Heart left ventricle (tissue), 16 donors: ENCODE data around the gene TXNDC16. TPM values are rescaled to one million over a fixed set of nuclear protein-coding genes. Genes with fewer than 3 reads are reported as not detected.

Source experiments
- ATAC-seq, 4 donors: fragments of 200-7000 bp; cut with Tn5 transposase; one replicate each; pipeline ENCODE4 v1.9.1; 2020 to 2022; ENCODE audit warnings: moderate library complexity in 4 of 4, mild to moderate bottlenecking in 3 of 4, moderate number of reproducible peaks in 1 of 4
- DNase-seq, 5 donors: peaks; one replicate each; pipeline ENCODE4 v3.0.0-alpha.2; 2020
- H3K27ac ChIP-seq, 12 donors: fragments of 200-600 bp; sonication (generic) in 4 of 12; one replicate each; pipeline versions ENCODE4 v1.5.0 to v1.8.0; 2016 to 2022; ENCODE audit warnings: mild to moderate bottlenecking in 2 of 12
- H3K27me3 ChIP-seq, 9 donors: fragments of 200-600 bp; sonication (generic) in 2 of 9; one replicate each; pipeline versions ENCODE4 v1.5.1 to v1.8.0; 2016 to 2022; ENCODE audit warnings: mild to moderate bottlenecking in 3 of 9
- H3K36me3 ChIP-seq, 9 donors: fragments of 200-600 bp; sonication (generic) in 2 of 9; one replicate each; pipeline versions ENCODE4 v1.5.0 to v1.8.0; 2018 to 2022; ENCODE audit warnings: mild to moderate bottlenecking in 2 of 9
- H3K4me1 ChIP-seq, 12 donors: fragments of 200-600 bp; sonication (generic) in 4 of 12; one replicate each; pipeline versions ENCODE4 v1.5.0 to v1.8.0; 2016 to 2022; ENCODE audit warnings: mild to moderate bottlenecking in 3 of 12
- H3K4me3 ChIP-seq, 12 donors: fragments of 200-600 bp; sonication (generic) in 4 of 12; one replicate each; pipeline versions ENCODE4 v1.5.0 to v1.8.0; 2017 to 2022; ENCODE audit warnings: mild to moderate bottlenecking in 9 of 12, moderate library complexity in 4 of 12
- H3K9me3 ChIP-seq, 12 donors: fragments of 200-600 bp; sonication (generic) in 4 of 12; one replicate each; pipeline versions ENCODE4 v1.5.0 to v1.8.0; 2016 to 2022; ENCODE audit warnings: mild to moderate bottlenecking in 1 of 12
- CTCF ChIP-seq, 12 donors: fragments of 200-600 bp; sonication (generic) in 4 of 12; IDR thresholded peaks; one replicate each; pipeline versions ENCODE4 v1.5.0 to v1.8.0; 2018 to 2022; ENCODE audit warnings: antibody characterized with exemption in 12 of 12, mild to moderate bottlenecking in 5 of 12
- POLR2A ChIP-seq, 2 donors: fragments of 450-650 bp; IDR thresholded peaks; one replicate each; pipeline ENCODE4 v1.6.1; 2017; ENCODE audit warnings: antibody characterized with exemption in 2 of 2, mild to moderate bottlenecking in 2 of 2, moderate library complexity in 2 of 2
- WGBS, 4 donors: extraction: QIAGEN DNeasy Blood & Tissue Kit in 2 of 4; methylation state at CpG; one replicate each; pipeline versions ENCODE4 v1.1.5 to v1.1.7; 2013 to 2018; 5-methylcytosine and 5-hydroxymethylcytosine counted together
- intact Hi-C, 10 donors: fragments of 100-400 bp; cut with DNase I; formaldehyde crosslinking; loops; one replicate each; pipeline versions ENCODE4 v1.11.1 to v1.14.2; 2022
- polyA plus RNA-seq, 2 donors: library from polyadenylated mRNA; stranded (reverse); fragments of 200-250 nt; gene quantifications; one replicate each; pipeline ENCODE4 v1.2.3, GENCODE V29; 2013
- total RNA-seq, 9 donors: library from RNA; depleted of rRNA in 2 of 9; stranded (reverse); fragments of >200 nt in 2 of 9; fragmentation: NEBNext Ultra II Directional in 3 of 9; extraction: Animal tissue kit (Norgen Biotek cat#: 25700) in 3 of 9; gene quantifications; one replicate each; pipeline versions ENCODE4 v1.1.0 to v1.2.4, GENCODE V29; 2016 to 2023
- donor health status: ischemic (EF 13 %, LVEDD 7.1; RV severe dilation, severe dysfunction).
- donor health status: healthy with polysubstance abuse.
- donor health status: DM: no; HTN: yes; CAD: no.
- donor health status: DM: no; HTN: no; CAD: no.
- donor health status: ischemic (EF 25% LVEDD 6.9; RV normal size, moderate dysfunction).
- donor health status: ischemic (EF 25% LVEDD 5.7; RV mildly dilated, moderate dysfunction).
- donor health status: healthy.
- donor health status: DM: yes; HTN: yes; CAD: no.
- donor health status: ischemic (EF 35%, LVEDD 5.7; RV mildly dilated, moderate dysfunction).
- donor health status: nonischemic (EF 11% LVEDD 7.7; RV severe dilation, severe dysfunction).
- donor health status: DM: yes; HTN: yes; CAD: no.
- donor health status: PGD.
- donor health status: ischemic (EF 29% LVEDD 5.4; RV normal size, mild dysfunction).
- donor health status: nonischemic (EF 23%, LVEDD 6.1; RV moderate dilation, normal function).

TXNDC16 gene
- total and polyA plus RNA-seq, 11 donors, result 0.72 to 7.1 (median 3.9) TPM

- Histone ChIP-seq H3K27ac (no peak overlapping the region), H3K9me3 (peaks cover 0 to 3% (median 0%) of the 10 kb centered on the region in 12 donors), H3K27me3 (no peaks in the 10 kb centered on the region), H3K4me1 (no peaks in the 10 kb centered on the region), H3K36me3 (peaks cover 0 to 27% (median 7%) of the 10 kb centered on the region in 9 donors), H3K4me3 (no peak overlapping the region)
- intact Hi-C loops, result no loop called here
- DNase-seq (no peak), ATAC-seq (no peak)
- TF ChIP-seq POLR2A (IDR thresholded peaks at IDR 0.05) (no peak), CTCF (IDR thresholded peaks at IDR 0.05) (no peak)
Observed at GRCh38 chr14:52443506-52443905, 108.8 kb downstream of the TXNDC16 start.

GRCh38 chr14:52442602-52443001 is 109.7 kb downstream of the TXNDC16 start:
- Histone ChIP-seq H3K4me1 (no peaks in the 10 kb centered on the region), H3K9me3 (no peaks in the 10 kb centered on the region), H3K36me3 (peaks cover 0 to 32% (median 7%) of the 10 kb centered on the region in 9 donors), H3K27me3 (no peaks in the 10 kb centered on the region), H3K27ac (no peak overlapping the region), H3K4me3 (no peak overlapping the region)
- DNase-seq, result no peak
- intact Hi-C loops, result no loop called here
- WGBS, 4 donors, result 89 to 98% (median 90%) methylated on average over 1 of the region's 1 CpG
- no peak for TF ChIP-seq POLR2A (IDR thresholded peaks at IDR 0.05)
- TF ChIP-seq CTCF (IDR thresholded peaks at IDR 0.05), result no peak
- ATAC-seq, result no peak

- 88 to 91% (median 90%) methylated on average over 4 of the region's 4 CpGs for WGBS, 4 donors
- H3K27ac ChIP-seq, result no peak overlapping the region
- H3K27me3 ChIP-seq, result no peaks in the 10 kb centered on the region
- no peaks in the 10 kb centered on the region for H3K9me3 ChIP-seq
- no peaks in the 10 kb centered on the region for H3K4me1 ChIP-seq
- intact Hi-C loops, result no loop called here
- no peak for DNase-seq
- H3K4me3 ChIP-seq, result no peak overlapping the region
- ATAC-seq, result no peak
- TF ChIP-seq CTCF (IDR thresholded peaks at IDR 0.05) (no peak), POLR2A (IDR thresholded peaks at IDR 0.05) (no peak)
- peaks cover 0 to 32% (median 7%) of the 10 kb centered on the region in 9 donors for H3K36me3 ChIP-seq
Observed at GRCh38 chr14:52442166-52442565, 110.1 kb downstream of the TXNDC16 start.

GRCh38 chr14:52439476-52439875 is 112.8 kb downstream of the TXNDC16 start:
- Histone ChIP-seq H3K36me3 (peaks cover 0 to 28% (median 7%) of the 10 kb centered on the region in 9 donors), H3K9me3 (no peaks in the 10 kb centered on the region), H3K27me3 (no peaks in the 10 kb centered on the region), H3K4me1 (no peaks in the 10 kb centered on the region), H3K4me3 (no peak overlapping the region), H3K27ac (no peak overlapping the region)
- intact Hi-C loops, result no loop called here
- TF ChIP-seq POLR2A (IDR thresholded peaks at IDR 0.05) (no peak), CTCF (IDR thresholded peaks at IDR 0.05) (no peak)
- DNase-seq, result no peak
- ATAC-seq, result no peak
- WGBS, 4 donors, result 95 to 97% (median 96%) methylated on average over 4 of the region's 4 CpGs
